GM18519 (cell line): ENCODE results near the gene TRIO.
A peak's percentile ranks its signal among the peaks of the same experiment; 100 is the strongest.
"Not testable (repeated sequence)": the region's sequence is repeated elsewhere in the genome, so short reads cannot be mapped to it uniquely, and the experiment has no call there.

Experiments used
- ATAC-seq: cut with Tn5 transposase; IDR thresholded peaks from one replicate; pipeline ENCODE4 v1.9.1; 2021; ENCODE audit warnings: mild to moderate bottlenecking, moderate library complexity; ENCODE audit not compliant: unreplicated experiment, low FRiP score

The TRIO gene

DNA sequence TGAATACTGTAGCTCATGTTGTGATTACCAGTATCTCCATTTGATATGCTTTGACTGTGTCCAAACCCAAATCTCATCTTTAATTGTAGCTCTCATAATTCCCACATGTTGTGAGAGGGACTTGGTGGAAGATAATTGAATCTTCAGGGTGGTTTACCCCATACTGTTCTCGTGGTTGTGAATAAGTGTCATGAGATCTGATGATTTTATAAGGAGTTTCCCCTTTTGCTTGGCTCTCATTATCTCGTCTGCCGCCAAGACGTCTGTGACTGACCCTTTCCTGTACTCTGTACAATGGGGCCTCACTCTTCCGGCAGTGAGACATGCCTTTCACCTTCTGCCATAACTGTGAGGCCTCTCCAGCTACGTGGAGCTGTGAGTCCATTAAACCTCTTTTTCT lies 59.3 kb downstream of the TRIO start:
- no peak for ATAC-seq

DNA sequence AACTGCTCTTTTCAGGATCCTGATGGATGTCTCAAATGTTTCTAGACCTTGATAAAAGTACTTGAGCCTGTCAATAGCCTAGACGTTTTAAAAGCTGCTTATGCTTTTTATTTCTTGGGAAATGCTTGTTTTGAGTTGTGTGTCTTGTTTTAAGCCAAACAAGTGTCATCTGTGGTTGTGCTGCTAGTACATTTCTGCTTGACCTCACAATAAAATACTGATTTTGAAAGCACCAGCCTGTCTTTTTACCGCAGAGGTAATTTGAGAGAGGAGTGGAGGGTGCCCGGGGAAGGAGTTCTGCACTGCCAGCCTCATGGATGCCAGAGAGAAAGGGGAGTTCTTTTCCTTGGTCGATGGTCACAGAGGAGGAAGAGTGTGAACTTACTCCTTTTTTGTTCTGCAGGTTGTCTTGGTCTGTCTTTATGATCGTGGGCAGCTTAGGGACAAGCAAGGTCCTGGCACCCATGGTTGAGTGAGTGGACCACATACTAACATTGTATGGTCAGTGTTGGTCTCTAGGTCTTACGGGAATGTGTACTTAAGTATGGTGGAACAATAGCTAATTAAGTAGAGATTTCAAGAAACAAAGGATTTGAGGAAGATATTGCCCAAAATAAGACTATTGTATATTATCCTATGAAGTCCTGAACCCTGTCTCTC lies 61.0 kb downstream of the TRIO start:
- no peak for ATAC-seq

GRCh38 chr5:14204785-14205321 lies 61.7 kb downstream of the TRIO start:
- no peak for ATAC-seq

- no peak for ATAC-seq
Observed at GRCh38 chr5:14206028-14206725, 63.0 kb downstream of the TRIO start.

- ATAC-seq, result not testable (repeated sequence)
Observed at GRCh38 chr5:14207428-14207827, 64.3 kb downstream of the TRIO start.

DNA sequence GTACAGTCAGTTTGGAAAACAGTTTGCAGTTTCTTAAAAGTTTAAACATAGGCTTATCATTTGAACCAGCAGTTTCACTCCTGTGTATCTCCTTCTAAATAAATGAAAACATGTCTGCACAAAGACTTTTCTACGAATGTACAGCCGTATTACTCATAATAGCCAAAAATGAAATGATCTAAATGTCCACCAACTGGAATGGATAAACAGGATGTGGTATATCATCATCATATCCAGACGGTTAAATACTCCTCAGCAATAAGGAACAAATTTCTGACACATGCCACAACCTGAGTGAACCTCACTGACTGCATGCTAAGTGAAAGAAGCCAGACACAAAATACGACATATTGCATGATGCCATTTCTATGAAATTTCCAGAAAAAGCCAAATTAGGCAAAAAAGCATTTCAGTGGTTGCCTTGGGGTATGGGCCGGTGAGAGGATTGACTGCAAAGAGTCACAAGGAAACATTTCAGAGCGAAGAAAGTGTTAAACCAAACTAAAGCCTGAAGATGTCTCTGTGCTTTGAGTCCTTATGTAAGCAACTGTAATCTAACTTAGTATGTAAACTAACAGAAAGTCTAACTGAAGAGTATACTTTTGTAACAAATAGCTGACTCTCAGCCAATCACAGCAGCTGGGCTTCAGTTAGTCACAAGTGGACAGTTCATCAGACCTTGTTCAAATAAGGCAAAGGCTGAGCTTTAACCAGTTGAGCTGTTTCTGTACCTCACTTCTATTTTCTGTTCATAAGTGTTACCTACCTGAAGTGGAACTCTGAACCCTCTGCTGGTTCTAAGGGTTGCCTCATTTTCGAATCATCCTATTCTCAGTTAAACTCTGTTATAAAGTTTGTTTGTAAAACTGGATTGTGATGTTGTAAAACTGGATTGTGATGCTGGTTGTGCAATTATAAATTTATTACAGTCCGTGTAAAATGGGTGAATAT lies 65.2 kb downstream of the TRIO start:
- peak; percentile 54 for ATAC-seq

DNA sequence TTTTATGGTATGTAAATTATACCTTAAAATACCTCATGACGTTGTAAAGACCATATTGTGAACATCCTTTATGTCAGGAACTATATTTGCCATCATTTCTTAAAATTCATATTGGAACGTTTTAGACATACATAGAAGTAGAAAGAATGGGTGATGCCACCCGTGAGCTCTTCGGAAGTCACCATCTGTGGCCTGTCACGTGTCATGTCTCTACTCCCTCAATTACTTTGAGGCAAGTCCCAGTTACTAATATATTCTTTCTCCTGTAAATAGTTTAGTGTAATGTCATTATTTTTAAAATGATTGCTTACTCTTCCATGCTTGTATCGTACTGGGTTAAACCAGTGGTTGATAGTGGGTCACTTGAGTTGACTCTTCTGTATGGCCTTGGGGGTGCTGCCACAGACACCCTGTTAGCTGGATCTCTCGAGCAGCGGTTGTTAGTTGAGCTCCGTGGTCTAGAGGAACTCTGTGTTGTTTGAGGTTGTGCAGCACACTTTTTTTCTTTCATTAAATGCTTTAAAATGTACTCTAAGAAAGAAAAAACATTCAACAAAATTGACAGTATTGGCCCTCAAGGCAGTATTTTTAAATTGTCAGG lies 66.2 kb downstream of the TRIO start:
- ATAC-seq, result no peak

- no peak for ATAC-seq
Observed at GRCh38 chr5:14209836-14210235, 66.7 kb downstream of the TRIO start.

DNA sequence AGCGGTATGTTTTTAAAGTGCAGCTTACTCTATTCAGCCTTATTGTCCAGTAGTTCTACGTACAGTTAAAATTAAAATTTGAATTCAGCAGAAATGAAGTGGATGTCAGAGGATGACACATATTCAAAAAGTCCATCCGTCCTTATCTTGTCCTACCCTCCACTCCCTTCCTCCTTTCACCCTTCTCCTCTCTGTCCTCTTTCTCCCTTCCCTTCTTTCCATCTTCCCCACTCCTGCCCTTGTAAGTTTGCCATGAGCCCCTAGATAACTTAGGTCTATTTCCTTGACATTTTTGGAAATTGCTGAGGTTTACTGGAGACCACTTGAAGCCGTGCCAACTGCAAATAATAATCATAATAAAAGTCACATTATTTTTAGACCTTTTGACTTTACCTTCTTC lies 67.6 kb downstream of the TRIO start:
- no peak for ATAC-seq

DNA sequence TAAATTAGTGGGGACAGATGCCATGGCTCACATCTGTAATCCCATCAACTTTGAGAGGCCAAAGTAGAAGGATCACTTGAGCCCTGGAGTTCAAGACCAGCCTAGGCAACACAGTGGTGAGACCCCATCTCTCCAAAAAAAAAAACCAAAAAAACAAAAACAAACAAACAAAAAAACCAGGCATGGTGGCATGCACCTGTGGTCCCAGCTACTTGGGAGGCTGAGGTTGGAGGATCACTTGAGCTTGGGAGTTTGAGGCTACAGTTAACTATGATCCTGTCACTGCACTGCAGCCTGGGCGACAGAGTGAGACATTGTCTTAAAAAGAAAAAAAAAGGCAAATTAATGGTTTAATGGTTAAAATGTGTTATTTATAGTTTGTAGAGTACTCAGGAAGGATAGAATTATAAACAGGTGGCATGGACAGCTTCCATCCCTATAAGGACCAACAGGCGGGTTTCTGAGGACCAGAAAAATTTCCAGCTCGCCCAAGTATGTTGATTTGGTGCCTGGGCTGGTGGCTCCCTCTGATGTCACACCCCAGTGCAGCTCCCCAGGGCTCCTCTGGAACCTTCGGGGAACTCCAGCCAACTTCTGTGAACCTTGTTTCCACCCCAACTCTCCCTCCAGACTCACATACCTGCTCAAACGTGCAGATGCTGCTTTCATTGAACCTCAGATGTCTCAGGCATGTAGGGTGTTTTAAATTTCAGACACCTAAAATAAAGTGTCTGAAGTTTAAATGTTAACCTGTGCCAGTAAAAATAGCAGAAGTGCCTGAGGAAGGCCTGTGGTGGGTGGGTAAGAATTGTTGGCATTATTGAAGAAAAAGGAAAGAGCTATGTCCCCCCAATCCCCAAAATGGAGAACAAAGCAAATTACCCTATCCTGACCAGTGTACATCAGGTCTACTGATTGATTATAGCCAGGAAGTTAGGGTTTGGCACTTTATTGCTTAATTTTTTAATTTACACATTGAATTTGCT lies 69.0 kb downstream of the TRIO start:
- ATAC-seq, result no peak

GRCh38 chr5:14212838-14213237 lies 69.7 kb downstream of the TRIO start:
- peak; percentile 29 for ATAC-seq

DNA sequence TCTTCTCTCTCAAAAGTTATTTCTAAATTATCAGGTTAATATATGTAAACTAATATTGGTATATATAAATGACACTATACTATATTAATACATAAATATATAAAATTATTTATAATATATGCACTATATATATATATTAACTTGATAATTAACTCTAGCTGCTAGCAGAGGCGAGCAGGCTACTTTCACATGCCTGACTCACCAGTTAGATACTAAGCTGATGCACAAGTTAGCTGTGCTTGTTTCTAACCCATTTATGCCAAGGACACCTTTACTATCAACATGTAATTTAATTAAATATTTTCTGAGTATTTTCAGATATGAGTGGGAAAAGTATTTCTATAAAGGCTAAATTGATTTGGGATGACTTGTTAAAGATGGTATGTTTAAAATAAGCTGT lies 70.1 kb downstream of the TRIO start:
- no peak for ATAC-seq

GRCh38 chr5:14213813-14214585 lies 70.9 kb downstream of the TRIO start:
- no peak for ATAC-seq

- ATAC-seq, result no peak
Observed at GRCh38 chr5:14215901-14216300, 72.8 kb downstream of the TRIO start.

- ATAC-seq, result no peak
Observed at GRCh38 chr5:14216372-14216771, 73.2 kb downstream of the TRIO start.

DNA sequence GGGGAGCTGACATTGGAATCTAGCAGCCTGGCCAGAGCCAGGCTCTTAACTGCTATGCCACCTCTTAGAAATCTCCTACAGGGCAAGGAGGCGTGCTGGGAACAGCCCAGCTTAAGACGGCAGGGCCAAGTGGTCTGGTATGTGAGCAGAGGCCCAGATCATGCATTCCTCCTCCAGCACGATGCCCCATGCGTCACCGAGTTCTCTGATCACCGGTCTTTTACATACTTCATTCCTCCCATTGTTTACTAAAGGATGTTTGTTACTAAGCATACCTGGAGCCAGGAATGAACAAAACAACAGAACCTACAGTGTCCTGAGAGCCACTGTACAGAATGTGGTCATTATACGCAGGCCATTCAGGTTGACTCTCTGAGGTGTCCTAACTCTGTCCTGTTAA lies 73.8 kb downstream of the TRIO start:
- no peak for ATAC-seq

- no peak for ATAC-seq
Observed at GRCh38 chr5:14217587-14217986, 74.4 kb downstream of the TRIO start.

DNA sequence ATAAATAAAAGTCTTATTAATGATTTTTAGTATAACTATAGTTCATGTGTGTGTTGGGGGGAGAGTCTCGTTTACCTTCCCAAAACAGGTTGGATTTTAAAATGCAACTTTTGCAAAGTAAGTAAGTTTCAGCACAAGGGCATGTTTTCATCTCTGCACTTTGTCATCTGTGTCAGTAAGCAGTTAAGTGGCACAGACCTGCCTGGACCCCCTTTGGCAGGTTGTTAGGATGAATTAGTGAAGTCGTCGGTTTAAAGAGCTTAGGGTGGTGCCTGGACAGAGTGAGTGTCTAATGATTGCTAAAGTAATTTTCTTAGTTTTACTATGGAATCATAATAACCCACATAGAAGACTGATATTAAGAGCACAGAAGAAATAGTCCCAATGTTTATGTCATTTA lies 74.9 kb downstream of the TRIO start:
- no peak for ATAC-seq

- ATAC-seq, result no peak
Observed at GRCh38 chr5:14218480-14218879, 75.3 kb downstream of the TRIO start.
